Measurements from ENCODE around the gene PPT1.

Gene PPT1

DNA sequence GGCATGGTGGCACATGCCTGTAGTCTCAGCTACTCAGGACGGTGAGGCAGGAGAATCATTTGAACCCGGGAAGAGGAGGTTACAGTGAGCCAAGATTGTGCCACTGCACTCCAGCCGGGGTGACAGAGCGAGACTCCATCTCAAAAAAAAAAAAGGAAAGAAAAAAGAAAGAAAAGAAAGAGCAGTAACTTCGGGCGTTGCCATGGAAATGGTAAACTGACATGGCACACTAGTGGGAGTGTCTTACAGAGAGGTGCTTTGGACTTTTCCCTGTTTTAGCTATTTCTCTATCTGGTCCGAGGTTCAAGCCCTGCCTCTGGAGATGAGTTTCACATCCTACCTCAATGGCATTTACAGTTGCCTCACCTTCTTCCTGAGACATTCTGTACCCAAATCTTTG lies 23.1 kb upstream of the PPT1 start:
- TF ChIP-seq POLR2AphosphoS5 (IDR thresholded peaks at IDR 0.05; ENCODE audit: low read depth, low read length) (no peak), SIN3A (IDR thresholded peaks at IDR 0.05; ENCODE audit: borderline replicate concordance, insufficient read depth, low read length) (no peak), TAF1 (IDR thresholded peaks at IDR 0.05; ENCODE audit: borderline replicate concordance, insufficient read depth, low read length) (no peak), FOXP2 (optimal IDR thresholded peaks at IDR 0.05; ENCODE audit: borderline replicate concordance, extremely low read depth, extremely low read length, insufficient read depth) (no peak)
- TF ChIP-seq, protein P1, sequence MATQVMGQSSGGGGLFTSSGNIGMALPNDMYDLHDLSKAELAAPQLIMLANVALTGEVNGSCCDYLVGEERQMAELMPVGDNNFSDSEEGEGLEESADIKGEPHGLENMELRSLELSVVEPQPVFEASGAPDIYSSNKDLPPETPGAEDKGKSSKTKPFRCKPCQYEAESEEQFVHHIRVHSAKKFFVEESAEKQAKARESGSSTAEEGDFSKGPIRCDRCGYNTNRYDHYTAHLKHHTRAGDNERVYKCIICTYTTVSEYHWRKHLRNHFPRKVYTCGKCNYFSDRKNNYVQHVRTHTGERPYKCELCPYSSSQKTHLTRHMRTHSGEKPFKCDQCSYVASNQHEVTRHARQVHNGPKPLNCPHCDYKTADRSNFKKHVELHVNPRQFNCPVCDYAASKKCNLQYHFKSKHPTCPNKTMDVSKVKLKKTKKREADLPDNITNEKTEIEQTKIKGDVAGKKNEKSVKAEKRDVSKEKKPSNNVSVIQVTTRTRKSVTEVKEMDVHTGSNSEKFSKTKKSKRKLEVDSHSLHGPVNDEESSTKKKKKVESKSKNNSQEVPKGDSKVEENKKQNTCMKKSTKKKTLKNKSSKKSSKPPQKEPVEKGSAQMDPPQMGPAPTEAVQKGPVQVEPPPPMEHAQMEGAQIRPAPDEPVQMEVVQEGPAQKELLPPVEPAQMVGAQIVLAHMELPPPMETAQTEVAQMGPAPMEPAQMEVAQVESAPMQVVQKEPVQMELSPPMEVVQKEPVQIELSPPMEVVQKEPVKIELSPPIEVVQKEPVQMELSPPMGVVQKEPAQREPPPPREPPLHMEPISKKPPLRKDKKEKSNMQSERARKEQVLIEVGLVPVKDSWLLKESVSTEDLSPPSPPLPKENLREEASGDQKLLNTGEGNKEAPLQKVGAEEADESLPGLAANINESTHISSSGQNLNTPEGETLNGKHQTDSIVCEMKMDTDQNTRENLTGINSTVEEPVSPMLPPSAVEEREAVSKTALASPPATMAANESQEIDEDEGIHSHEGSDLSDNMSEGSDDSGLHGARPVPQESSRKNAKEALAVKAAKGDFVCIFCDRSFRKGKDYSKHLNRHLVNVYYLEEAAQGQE (IDR thresholded peaks at IDR 0.05; ENCODE audit: insufficient read depth in 1 of 2, low read depth in 2 of 2, low read length in 2 of 2): no peak

DNA sequence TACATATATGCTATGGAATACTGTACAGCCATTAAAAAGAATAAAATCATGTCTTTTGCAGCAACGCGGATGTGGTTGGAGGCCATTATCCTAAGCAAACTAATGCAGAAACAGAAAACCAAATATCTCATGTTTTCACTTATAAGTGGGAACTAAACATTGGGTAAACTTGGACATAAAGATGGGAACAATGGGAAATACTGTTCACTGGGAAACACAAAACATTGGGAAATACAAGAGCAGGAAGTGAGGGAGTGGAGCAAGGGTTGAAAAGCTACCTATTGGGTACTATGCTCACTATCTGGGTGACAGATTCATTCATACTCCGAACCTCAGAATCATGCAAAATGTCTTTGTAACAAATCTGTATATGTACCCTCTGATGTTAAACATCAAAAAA lies 17.3 kb upstream of the PPT1 start:
- TF ChIP-seq FOXP2 (optimal IDR thresholded peaks at IDR 0.05; ENCODE audit: borderline replicate concordance, extremely low read depth, extremely low read length, insufficient read depth) (no peak), SIN3A (IDR thresholded peaks at IDR 0.05; ENCODE audit: borderline replicate concordance, insufficient read depth, low read length) (no peak), POLR2AphosphoS5 (IDR thresholded peaks at IDR 0.05; ENCODE audit: low read depth, low read length) (no peak), TAF1 (IDR thresholded peaks at IDR 0.05; ENCODE audit: borderline replicate concordance, insufficient read depth, low read length) (no peak)
- TF ChIP-seq, protein P1 (IDR thresholded peaks at IDR 0.05; ENCODE audit: insufficient read depth in 1 of 2, low read depth in 2 of 2, low read length in 2 of 2): no peak

DNA sequence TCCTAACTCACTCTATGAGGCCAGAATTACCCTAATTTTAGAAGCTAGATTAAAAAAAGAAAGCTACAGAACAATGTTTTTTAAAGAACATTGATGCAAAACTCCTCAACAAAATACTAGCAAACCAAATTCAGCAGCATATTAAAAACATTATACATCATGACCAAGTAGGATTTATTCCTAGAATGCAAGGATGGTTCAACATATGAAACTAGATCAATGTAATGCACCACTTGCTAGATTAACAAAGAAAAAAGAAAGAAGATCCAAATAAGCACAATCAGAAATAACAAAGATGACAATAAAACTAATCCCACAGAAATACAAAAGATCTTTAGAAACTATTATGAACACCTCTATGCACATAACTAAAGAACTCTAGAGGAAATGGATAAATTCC lies 13.3 kb upstream of the PPT1 start:
- TF ChIP-seq, protein P1 (IDR thresholded peaks at IDR 0.05; ENCODE audit: insufficient read depth in 1 of 2, low read depth in 2 of 2, low read length in 2 of 2): no peak
- TF ChIP-seq FOXP2 (optimal IDR thresholded peaks at IDR 0.05; ENCODE audit: borderline replicate concordance, extremely low read depth, extremely low read length, insufficient read depth) (no peak), SIN3A (IDR thresholded peaks at IDR 0.05; ENCODE audit: borderline replicate concordance, insufficient read depth, low read length) (no peak), TAF1 (IDR thresholded peaks at IDR 0.05; ENCODE audit: borderline replicate concordance, insufficient read depth, low read length) (no peak), POLR2AphosphoS5 (IDR thresholded peaks at IDR 0.05; ENCODE audit: low read depth, low read length) (no peak)

DNA sequence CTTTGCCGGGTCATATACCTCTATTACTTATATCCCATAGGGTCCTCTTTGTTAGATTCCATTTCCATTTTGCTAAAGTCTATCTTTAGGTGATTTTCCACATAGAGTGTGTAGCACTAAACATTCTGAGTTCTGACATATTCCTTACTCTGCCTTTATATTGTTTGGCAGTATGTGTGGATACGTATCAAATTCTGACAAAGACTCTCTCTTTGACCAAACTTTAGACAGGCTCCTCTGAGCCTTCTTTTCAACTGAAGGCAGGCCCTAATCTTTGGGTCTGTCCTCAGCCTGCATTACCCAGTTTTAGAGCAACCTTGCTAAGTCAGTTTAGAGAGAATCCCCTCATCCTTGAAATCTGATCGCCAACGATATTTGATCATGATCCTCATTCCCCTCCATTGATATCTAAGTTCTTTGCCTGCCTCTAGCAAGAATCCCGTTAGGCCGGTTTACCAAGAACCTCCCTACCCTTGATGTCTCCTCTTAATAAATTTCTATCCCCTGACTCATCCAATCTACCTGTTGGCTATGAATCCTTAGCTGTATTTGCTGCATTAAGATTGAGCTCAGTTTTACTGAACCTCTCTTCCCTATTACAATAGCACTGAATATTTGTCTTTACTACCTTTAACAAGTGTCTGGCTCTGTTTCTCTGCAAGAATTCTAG lies 10.4 kb upstream of the PPT1 start:
- TF ChIP-seq SIN3A (IDR thresholded peaks at IDR 0.05; ENCODE audit: borderline replicate concordance, insufficient read depth, low read length) (no peak), FOXP2 (optimal IDR thresholded peaks at IDR 0.05; ENCODE audit: borderline replicate concordance, extremely low read depth, extremely low read length, insufficient read depth) (no peak), TAF1 (IDR thresholded peaks at IDR 0.05; ENCODE audit: borderline replicate concordance, insufficient read depth, low read length) (no peak), POLR2AphosphoS5 (IDR thresholded peaks at IDR 0.05; ENCODE audit: low read depth, low read length) (no peak)
- TF ChIP-seq, protein P1 (IDR thresholded peaks at IDR 0.05; ENCODE audit: insufficient read depth in 1 of 2, low read depth in 2 of 2, low read length in 2 of 2): no peak

All from PFSK-1 (cell line).